ENCODE measurements around the gene OR6X1. TPM values are rescaled to one million over a fixed set of nuclear protein-coding genes. Genes with fewer than 3 reads are reported as not detected.

The OR6X1 gene, protein sequence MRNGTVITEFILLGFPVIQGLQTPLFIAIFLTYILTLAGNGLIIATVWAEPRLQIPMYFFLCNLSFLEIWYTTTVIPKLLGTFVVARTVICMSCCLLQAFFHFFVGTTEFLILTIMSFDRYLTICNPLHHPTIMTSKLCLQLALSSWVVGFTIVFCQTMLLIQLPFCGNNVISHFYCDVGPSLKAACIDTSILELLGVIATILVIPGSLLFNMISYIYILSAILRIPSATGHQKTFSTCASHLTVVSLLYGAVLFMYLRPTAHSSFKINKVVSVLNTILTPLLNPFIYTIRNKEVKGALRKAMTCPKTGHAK
- total RNA-seq, result not detected in 2 replicates
- polyA plus RNA-seq, result not detected in 2 replicates

DNA sequence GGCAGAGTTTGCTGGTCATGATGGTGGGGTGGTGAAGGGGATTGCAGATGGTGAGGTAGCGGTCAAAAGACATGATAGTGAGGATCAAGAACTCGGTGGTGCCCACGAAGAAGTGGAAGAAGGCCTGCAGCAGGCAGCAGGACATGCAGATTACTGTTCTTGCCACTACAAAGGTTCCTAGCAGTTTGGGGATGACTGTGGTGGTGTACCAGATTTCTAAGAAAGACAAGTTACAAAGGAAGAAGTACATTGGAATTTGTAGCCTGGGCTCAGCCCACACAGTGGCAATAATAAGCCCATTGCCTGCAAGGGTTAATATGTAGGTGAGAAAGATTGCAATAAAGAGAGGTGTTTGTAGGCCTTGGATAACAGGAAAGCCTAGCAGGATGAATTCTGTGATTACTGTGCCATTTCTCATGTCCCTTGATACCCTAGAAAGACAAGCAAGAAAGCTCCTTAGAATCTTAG is at the start of gene OR6X1:
Gene OR6X1 (minus strand): TSS at position 418 of the 468 bp plus-strand sequence. CDS start 0 bp downstream, at position 418.
- Histone ChIP-seq H3K27me3 (no peaks in the 10 kb centered on the region), H3K4me3 (no peak within 1 kb of the TSS), H3K9me3 (ENCODE audit: low read depth) (no peaks in the 10 kb centered on the region), H3K36me3 (no peaks in the 10 kb centered on the region), H3K4me1 (ENCODE audit: low read depth) (no peaks in the 10 kb centered on the region), H3K27ac (no peak within 1 kb of the TSS)
- no peak for DNase-seq (ENCODE audit: low read depth in 1 of 2, low spot score in 1 of 2)
- TF ChIP-seq, protein P1, sequence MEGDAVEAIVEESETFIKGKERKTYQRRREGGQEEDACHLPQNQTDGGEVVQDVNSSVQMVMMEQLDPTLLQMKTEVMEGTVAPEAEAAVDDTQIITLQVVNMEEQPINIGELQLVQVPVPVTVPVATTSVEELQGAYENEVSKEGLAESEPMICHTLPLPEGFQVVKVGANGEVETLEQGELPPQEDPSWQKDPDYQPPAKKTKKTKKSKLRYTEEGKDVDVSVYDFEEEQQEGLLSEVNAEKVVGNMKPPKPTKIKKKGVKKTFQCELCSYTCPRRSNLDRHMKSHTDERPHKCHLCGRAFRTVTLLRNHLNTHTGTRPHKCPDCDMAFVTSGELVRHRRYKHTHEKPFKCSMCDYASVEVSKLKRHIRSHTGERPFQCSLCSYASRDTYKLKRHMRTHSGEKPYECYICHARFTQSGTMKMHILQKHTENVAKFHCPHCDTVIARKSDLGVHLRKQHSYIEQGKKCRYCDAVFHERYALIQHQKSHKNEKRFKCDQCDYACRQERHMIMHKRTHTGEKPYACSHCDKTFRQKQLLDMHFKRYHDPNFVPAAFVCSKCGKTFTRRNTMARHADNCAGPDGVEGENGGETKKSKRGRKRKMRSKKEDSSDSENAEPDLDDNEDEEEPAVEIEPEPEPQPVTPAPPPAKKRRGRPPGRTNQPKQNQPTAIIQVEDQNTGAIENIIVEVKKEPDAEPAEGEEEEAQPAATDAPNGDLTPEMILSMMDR (IDR thresholded peaks at IDR 0.05; ENCODE audit: low read depth, low read length), result no peak

DNA sequence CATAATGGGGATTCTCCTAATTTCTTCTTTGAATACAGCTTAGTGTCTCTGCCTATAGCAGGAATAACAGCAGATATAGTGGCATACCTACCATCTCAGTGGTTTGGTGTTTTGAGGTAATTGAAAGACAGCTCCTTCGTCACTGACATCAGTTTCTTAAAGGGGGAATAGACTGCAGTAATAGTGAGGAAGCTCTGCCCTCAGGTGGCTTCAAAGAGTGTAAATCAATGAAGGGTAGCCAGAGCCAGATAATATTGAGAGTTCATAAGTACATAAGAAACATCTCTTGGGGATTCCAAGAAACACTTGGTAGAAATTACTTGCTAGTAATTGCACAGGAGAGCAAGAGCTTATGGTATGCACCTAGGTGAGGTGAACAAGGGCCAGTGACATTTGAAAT is 47.4 kb upstream of the OR6X1 start:
- no peaks in the 10 kb centered on the region for H3K27me3 ChIP-seq
- H3K36me3 ChIP-seq, result no peaks in the 10 kb centered on the region
- H3K4me3 ChIP-seq, result no peak overlapping the region
- no peak for DNase-seq (ENCODE audit: low read depth in 1 of 2, low spot score in 1 of 2)
- H3K27ac ChIP-seq, result no peak overlapping the region
- no peaks in the 10 kb centered on the region for H3K4me1 ChIP-seq (ENCODE audit: low read depth)
- TF ChIP-seq, protein P1 (IDR thresholded peaks at IDR 0.05; ENCODE audit: low read depth, low read length), result no peak
- no peaks in the 10 kb centered on the region for H3K9me3 ChIP-seq (ENCODE audit: low read depth)

DNA sequence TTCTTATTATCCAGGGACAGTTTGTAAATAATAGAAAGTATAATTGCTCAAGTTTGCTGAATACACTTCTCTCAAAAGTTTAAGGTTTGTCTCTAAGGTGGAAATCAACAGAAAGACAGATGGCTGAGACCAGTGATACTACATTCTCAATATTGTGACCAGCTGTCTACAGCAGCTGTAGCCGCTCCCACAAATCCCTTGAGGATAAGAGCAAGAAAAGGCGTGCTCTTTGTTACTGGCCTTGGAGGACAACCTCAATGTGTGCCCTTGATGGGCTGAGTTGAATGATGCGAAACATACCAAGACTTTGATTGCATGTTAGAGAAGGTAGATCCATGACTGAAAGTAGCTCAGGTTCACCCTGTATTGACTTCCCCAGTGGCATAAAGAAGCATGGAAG is 45.7 kb upstream of the OR6X1 start:
- H3K36me3 ChIP-seq, result no peaks in the 10 kb centered on the region
- no peaks in the 10 kb centered on the region for H3K9me3 ChIP-seq (ENCODE audit: low read depth)
- no peak overlapping the region for H3K27ac ChIP-seq

DNA sequence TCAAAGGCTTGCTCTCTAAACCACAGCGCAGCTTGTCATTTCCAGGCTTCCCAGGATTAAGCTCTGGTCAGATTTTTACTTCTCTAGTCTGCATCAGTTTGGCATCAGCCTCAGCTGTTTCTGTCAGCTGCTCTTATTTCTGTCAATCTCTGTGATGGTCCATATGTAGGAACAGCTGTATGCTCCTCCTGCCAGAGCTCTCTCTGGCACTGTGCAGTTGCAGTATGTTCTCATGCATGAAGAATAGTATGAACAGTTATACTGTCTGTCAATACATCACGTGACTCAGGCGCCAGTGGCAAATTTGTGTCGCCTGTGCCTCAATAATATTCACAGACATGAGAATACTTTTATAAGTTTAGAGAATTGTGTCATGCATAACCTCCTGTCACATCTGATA is 45.1 kb upstream of the OR6X1 start:
- H3K27ac ChIP-seq, result no peak overlapping the region

More for the DNA sequence above, 45.7 kb upstream of the OR6X1 start:
- H3K4me3 ChIP-seq, result no peak overlapping the region
- no peaks in the 10 kb centered on the region for H3K27me3 ChIP-seq
- TF ChIP-seq, protein P1 (IDR thresholded peaks at IDR 0.05; ENCODE audit: low read depth, low read length), result no peak
- H3K4me1 ChIP-seq (ENCODE audit: low read depth), result no peaks in the 10 kb centered on the region
- DNase-seq (ENCODE audit: low read depth in 1 of 2, low spot score in 1 of 2), result no peak

DNA sequence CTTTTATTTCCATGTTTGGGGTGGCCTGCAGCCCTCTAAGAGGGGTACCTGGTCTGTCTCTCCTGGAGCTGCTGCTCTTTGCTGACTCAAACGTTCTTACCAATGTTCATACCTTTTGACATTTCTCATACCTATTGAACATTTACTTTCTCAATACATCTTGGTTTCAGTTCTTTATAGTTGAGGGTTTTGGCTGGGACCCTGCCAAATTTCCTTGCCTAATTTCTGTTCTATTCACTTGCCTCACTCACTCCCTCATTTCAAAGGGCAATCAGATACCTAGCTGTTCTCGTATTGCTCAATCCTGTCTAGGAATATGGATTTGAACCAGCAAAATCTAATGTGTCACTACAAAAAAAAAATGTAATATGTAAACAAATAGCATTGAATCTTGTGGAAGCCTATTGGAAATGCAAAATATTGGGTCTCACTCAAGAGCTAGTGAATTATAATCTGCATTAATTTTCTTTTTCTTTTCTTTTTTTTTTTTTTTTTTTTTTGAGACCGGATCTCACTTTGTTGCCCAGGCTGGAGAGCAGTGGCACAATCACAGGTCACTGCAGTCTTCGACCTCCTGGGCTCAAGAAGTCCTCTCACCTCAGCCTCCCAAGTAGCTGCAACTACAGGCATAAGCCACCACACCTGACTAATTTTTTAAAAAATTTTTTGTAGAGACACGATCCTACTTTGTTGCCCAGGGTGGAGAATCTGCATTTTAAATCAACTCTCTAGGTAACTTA is 44.4 kb upstream of the OR6X1 start:
- DNase-seq (ENCODE audit: low read depth in 1 of 2, low spot score in 1 of 2), result peak in 1 of 2 donors; percentile 37
- H3K27ac ChIP-seq, result no peak overlapping the region
- no peak overlapping the region for H3K4me3 ChIP-seq
- TF ChIP-seq, protein P1 (IDR thresholded peaks at IDR 0.05; ENCODE audit: low read depth, low read length), result no peak
- H3K27me3 ChIP-seq, result no peaks in the 10 kb centered on the region
- H3K4me1 ChIP-seq (ENCODE audit: low read depth), result no peaks in the 10 kb centered on the region
- no peaks in the 10 kb centered on the region for H3K9me3 ChIP-seq (ENCODE audit: low read depth)
- H3K36me3 ChIP-seq, result no peaks in the 10 kb centered on the region

More for the DNA sequence above, 45.1 kb upstream of the OR6X1 start:
- Histone ChIP-seq H3K27me3 (no peaks in the 10 kb centered on the region), H3K4me1 (ENCODE audit: low read depth) (no peaks in the 10 kb centered on the region), H3K36me3 (no peaks in the 10 kb centered on the region), H3K4me3 (no peak overlapping the region), H3K9me3 (ENCODE audit: low read depth) (no peaks in the 10 kb centered on the region)
- TF ChIP-seq, protein P1 (IDR thresholded peaks at IDR 0.05; ENCODE audit: low read depth, low read length), result no peak
- DNase-seq (ENCODE audit: low read depth in 1 of 2, low spot score in 1 of 2), result no peak

Measured in cardiac muscle cell (in vitro differentiated cells and primary cell).